ENCODE results near the gene BBS9. TPM values are rescaled to one million over a fixed set of nuclear protein-coding genes. Genes with fewer than 3 reads are reported as not detected.
"Not testable (repeated sequence)": the region's sequence is repeated elsewhere in the genome, so short reads cannot be mapped to it uniquely, and the experiment has no call there.

BBS9 gene
- polyA plus RNA-seq, 1 donor from 2014 or later = 7.8 TPM

- Mint-ChIP-seq H3K9me3 (peaks cover 0 to 3% (median 0%) of the 10 kb centered on the region in 3 donors), H3K36me3 (peaks cover 9% of the 10 kb centered on the region), H3K4me1 (no peaks in the 10 kb centered on the region), H3K27ac (no peak overlapping the region), H3K4me3 (no peak overlapping the region), H3K27me3 (no peaks in the 10 kb centered on the region)
Measured at GRCh38 chr7:33250421-33250871, 121.1 kb downstream of the BBS9 start.

- peaks cover 0 to 3% (median 0%) of the 10 kb centered on the region in 3 donors for H3K9me3 Mint-ChIP-seq
- H3K27me3 Mint-ChIP-seq = no peaks in the 10 kb centered on the region
- H3K36me3 Mint-ChIP-seq = peaks cover 9% of the 10 kb centered on the region
- H3K4me1 Mint-ChIP-seq = no peaks in the 10 kb centered on the region
- H3K4me3 Mint-ChIP-seq = no peak overlapping the region
- no peak overlapping the region for H3K27ac Mint-ChIP-seq
Measured at GRCh38 chr7:33251301-33251700, 121.9 kb downstream of the BBS9 start.

DNA sequence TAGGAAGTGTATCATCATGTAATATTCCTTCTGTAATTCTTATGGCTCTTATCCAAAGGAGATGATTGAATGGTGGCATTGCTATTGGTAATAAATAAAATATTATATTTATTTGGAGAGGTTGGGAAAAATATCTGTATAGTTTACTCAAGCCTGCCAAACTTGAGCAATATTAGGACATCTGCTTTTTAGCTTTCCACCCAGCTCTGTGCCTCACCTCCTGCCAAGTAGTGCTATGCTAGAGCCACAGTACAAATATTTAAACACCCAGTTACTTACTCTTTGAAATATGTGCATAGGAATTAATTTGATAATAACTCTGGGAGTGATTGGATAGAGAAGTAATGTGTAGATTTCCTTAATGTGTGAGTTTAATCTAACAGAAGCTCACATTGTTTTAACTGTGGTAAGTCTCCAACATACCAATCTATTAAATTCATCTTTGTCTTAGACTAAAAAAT is 129.2 kb downstream of the BBS9 start:
- Mint-ChIP-seq H3K4me1 (peaks cover 0 to 2% (median 0%) of the 10 kb centered on the region in 3 donors), H3K36me3 (peaks cover 6% of the 10 kb centered on the region), H3K4me3 (no peak overlapping the region), H3K27ac (no peak overlapping the region), H3K9me3 (no peaks in the 10 kb centered on the region), H3K27me3 (no peaks in the 10 kb centered on the region)

- peaks cover 0 to 2% (median 0%) of the 10 kb centered on the region in 3 donors for H3K4me1 Mint-ChIP-seq
- H3K27ac Mint-ChIP-seq = no peak overlapping the region
- H3K27me3 Mint-ChIP-seq = no peaks in the 10 kb centered on the region
- peaks cover 1% of the 10 kb centered on the region for H3K36me3 Mint-ChIP-seq
- no peak overlapping the region for H3K4me3 Mint-ChIP-seq
- no peaks in the 10 kb centered on the region for H3K9me3 Mint-ChIP-seq
Measured at GRCh38 chr7:33261585-33261984, 132.2 kb downstream of the BBS9 start.

GRCh38 chr7:33262476-33262875 is 133.1 kb downstream of the BBS9 start:
- H3K4me3 Mint-ChIP-seq = no peak overlapping the region
- H3K27ac Mint-ChIP-seq = no peak overlapping the region
- H3K36me3 Mint-ChIP-seq = peaks cover 5% of the 10 kb centered on the region
- no peaks in the 10 kb centered on the region for H3K27me3 Mint-ChIP-seq
- H3K9me3 Mint-ChIP-seq = no peaks in the 10 kb centered on the region
- H3K4me1 Mint-ChIP-seq = peaks cover 0 to 2% (median 0%) of the 10 kb centered on the region in 3 donors

DNA sequence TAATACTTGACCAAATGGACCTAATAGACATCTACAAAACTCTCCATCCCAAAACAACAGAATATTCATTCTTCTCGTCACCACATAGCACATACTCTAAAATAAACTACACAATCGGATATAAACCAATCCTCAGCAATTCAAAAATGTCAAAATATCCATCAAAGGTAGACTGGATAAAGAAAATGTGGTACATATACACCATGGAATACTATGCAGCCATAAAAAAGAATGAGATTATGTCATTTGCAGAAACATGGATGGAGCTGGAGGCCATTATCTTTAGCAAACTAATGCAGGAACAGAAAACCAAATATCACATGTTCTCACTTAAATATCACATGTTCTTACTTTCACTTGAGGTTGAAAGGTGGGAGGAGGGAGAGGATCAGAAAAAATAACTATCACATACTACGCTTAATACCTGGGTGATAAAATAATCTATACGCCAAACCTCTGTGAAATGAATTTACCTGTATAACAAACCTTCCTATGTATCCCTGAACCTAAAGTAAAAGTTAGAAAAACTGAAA is 142.5 kb downstream of the BBS9 start:
- not testable (repeated sequence) for H3K4me3 Mint-ChIP-seq, H3K27me3 Mint-ChIP-seq, H3K27ac Mint-ChIP-seq, H3K4me1 Mint-ChIP-seq
- Mint-ChIP-seq H3K36me3 (peaks cover 22% of the 10 kb centered on the region), H3K9me3 (peaks cover 0 to 26% (median 7%) of the 10 kb centered on the region in 3 donors)

DNA sequence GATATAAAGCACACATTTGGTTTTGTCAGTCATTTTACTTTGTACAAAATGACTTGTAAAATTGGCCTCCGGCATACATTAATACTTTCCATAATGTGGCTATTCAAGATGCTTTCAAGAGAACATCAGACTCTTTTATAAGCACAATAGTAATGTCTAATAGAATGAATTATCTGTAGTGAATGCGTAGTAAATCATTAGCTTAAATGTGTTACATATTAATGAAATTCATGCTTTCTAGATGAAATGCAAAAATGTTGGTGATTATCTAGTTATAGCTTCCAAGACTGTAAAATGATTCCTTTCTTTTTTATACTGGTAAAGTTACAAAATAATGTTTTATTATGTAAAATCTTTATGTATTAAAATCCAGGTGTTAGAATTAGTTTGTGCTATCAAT is 144.0 kb downstream of the BBS9 start:
- H3K4me1 Mint-ChIP-seq = no peaks in the 10 kb centered on the region
- peaks cover 22% of the 10 kb centered on the region for H3K36me3 Mint-ChIP-seq

GRCh38 chr7:33276325-33276724 is 147.0 kb downstream of the BBS9 start:
- Mint-ChIP-seq H3K4me1 (no peaks in the 10 kb centered on the region), H3K36me3 (peaks cover 19% of the 10 kb centered on the region), H3K27ac (no peak overlapping the region), H3K9me3 (peaks cover 3 to 34% (median 6%) of the 10 kb centered on the region in 3 donors), H3K4me3 (no peak overlapping the region), H3K27me3 (no peaks in the 10 kb centered on the region)

More for the DNA sequence above, 144.0 kb downstream of the BBS9 start:
- H3K27me3 Mint-ChIP-seq = no peaks in the 10 kb centered on the region
- peaks cover 0 to 35% (median 7%) of the 10 kb centered on the region in 3 donors for H3K9me3 Mint-ChIP-seq
- H3K4me3 Mint-ChIP-seq = no peak overlapping the region
- H3K27ac Mint-ChIP-seq = no peak overlapping the region

DNA sequence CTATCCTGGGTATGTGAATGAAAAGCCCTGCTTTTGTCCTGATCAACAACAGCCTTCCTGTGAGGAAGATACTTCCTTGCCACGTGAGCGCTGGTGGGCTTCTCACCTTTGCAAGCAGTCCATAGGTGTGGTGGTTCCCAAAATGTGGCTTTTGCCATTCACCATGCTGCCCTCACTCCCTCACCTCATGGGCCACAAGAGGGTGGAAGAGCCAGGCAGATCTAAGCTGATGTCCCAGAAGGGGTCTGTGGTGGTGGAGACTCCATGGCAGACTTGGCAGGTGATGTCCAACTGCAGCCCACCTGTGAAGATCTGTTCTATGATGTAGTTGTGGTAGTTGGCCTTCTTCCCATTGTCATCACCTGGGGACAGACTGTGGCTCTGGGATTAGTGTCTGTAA is 147.4 kb downstream of the BBS9 start:
- H3K4me1 Mint-ChIP-seq = no peaks in the 10 kb centered on the region
- H3K27me3 Mint-ChIP-seq = no peaks in the 10 kb centered on the region
- peaks cover 3 to 30% (median 6%) of the 10 kb centered on the region in 3 donors for H3K9me3 Mint-ChIP-seq
- H3K4me3 Mint-ChIP-seq = no peak overlapping the region
- H3K36me3 Mint-ChIP-seq = peaks cover 18% of the 10 kb centered on the region
- no peak overlapping the region for H3K27ac Mint-ChIP-seq

GRCh38 chr7:33278095-33278494 is 148.7 kb downstream of the BBS9 start:
- H3K4me3 Mint-ChIP-seq = no peak overlapping the region
- H3K27me3 Mint-ChIP-seq = no peaks in the 10 kb centered on the region
- peaks cover 3 to 27% (median 5%) of the 10 kb centered on the region in 3 donors for H3K9me3 Mint-ChIP-seq
- peaks cover 20% of the 10 kb centered on the region for H3K36me3 Mint-ChIP-seq
- H3K4me1 Mint-ChIP-seq = no peaks in the 10 kb centered on the region
- no peak overlapping the region for H3K27ac Mint-ChIP-seq

- peaks cover 0 to 2% (median 0%) of the 10 kb centered on the region in 3 donors for H3K4me1 Mint-ChIP-seq
- H3K27me3 Mint-ChIP-seq = no peaks in the 10 kb centered on the region
- peaks cover 17% of the 10 kb centered on the region for H3K36me3 Mint-ChIP-seq
- peak overlapping the region in 1 of 4 donors; percentile 13 for H3K4me3 Mint-ChIP-seq
- H3K9me3 Mint-ChIP-seq = peaks cover 4 to 13% (median 4%) of the 10 kb centered on the region in 3 donors
- H3K27ac Mint-ChIP-seq = no peak overlapping the region
Measured at GRCh38 chr7:33286501-33286900, 157.1 kb downstream of the BBS9 start.

DNA sequence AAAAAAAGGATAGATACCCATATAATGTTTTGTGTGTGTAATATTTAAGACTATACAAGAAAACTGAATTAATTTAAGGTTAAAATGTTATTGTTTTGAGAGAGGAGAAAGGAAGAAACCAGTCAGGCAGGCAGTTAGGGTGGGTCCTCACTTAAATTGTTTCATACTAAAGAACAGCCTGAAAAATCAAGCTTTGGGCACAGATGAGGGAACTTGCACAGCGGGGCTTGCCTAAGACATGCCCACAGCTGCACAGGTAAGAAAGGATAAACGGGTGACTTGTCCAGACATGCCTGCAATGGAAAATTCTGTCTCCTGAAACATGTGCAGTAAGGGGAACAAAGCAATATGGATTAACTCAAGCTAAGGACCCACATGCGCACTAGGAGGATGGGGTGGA is 158.4 kb downstream of the BBS9 start:
- Mint-ChIP-seq H3K36me3 (peaks cover 17% of the 10 kb centered on the region), H3K4me3 (no peak overlapping the region), H3K27me3 (no peaks in the 10 kb centered on the region), H3K9me3 (peaks cover 4 to 13% (median 6%) of the 10 kb centered on the region in 3 donors), H3K27ac (no peak overlapping the region), H3K4me1 (peaks cover 0 to 2% (median 0%) of the 10 kb centered on the region in 3 donors)

DNA sequence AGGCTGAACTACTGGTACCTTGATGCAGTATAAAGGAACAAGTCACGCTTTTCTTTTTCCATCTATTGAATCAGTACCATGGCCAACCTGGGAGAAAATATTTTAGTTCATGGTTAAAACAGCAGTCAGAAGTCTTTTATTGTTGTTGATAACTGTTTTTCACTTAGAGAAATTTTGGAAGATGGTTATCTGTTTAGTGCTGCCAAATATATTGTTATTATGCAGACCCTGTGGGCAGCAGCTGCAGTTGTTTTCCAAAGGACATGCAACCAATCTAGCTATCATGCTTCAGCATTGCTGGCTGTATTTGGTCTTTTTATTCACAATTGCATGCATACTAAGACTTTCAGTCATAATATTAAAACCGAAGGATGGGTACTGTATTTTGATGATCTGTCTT is 169.5 kb downstream of the BBS9 start:
- Mint-ChIP-seq H3K36me3 (peaks cover 16% of the 10 kb centered on the region), H3K27ac (no peak overlapping the region), H3K4me3 (no peak overlapping the region), H3K27me3 (no peaks in the 10 kb centered on the region), H3K4me1 (no peaks in the 10 kb centered on the region), H3K9me3 (peaks cover 3 to 26% (median 20%) of the 10 kb centered on the region in 3 donors)

DNA sequence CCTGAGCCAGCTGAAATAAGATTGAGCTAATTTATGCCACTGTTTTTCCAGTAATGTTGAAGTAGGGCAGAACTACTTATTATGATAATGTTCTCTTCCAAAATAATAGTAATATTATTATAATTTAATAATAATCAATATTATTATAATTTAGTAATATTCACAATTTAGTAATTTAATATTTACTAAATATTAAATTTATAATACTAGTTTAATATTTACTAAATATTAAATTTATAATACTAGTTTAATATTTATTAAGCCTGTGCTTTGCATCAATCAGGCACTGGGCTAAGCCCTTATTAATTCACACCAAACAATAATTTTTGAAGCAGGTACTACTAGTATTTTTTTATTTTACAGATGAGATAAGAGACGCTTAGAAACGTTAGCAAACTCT is 170.1 kb downstream of the BBS9 start:
- Mint-ChIP-seq H3K4me1 (no peaks in the 10 kb centered on the region), H3K9me3 (peaks cover 3 to 26% (median 20%) of the 10 kb centered on the region in 3 donors), H3K36me3 (peaks cover 16% of the 10 kb centered on the region), H3K27ac (no peak overlapping the region), H3K4me3 (no peak overlapping the region), H3K27me3 (no peaks in the 10 kb centered on the region)

- Mint-ChIP-seq H3K27me3 (no peaks in the 10 kb centered on the region), H3K4me1 (no peaks in the 10 kb centered on the region), H3K4me3 (peak overlapping the region in 1 of 4 donors; percentile 65), H3K9me3 (peaks cover 3 to 26% (median 20%) of the 10 kb centered on the region in 3 donors), H3K27ac (no peak overlapping the region), H3K36me3 (peaks cover 16% of the 10 kb centered on the region)
Measured at GRCh38 chr7:33300131-33300530, 170.8 kb downstream of the BBS9 start.

DNA sequence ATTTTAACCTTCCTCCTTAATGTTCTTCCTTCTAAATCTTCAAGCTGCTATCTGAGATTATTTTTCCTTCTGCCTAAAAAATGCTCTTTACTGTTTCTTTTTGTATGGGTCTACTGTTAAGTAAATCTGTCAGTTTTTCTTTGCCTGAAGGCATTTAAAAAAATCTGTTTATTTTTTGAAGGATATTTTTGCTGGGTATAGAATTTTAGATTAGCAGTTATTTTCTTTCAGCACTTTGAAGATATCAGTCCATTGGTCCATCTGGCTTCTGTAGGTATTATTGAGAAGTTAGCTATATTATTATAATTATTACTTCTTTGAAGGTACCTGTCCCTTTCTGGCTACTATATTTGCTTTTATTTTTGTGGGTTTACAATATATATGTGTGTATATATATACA is 171.4 kb downstream of the BBS9 start:
- Mint-ChIP-seq H3K27me3 (no peaks in the 10 kb centered on the region), H3K36me3 (peaks cover 16% of the 10 kb centered on the region), H3K4me3 (no peak overlapping the region), H3K27ac (no peak overlapping the region), H3K4me1 (no peaks in the 10 kb centered on the region), H3K9me3 (peaks cover 3 to 28% (median 24%) of the 10 kb centered on the region in 3 donors)
